Prostate gland (tissue), 2 donors: Measurements from ENCODE around the gene CAPN11.

Source experiments
- CTCF ChIP-seq, 4 experiments: fragments of 200-600 bp in 2 of 4; fragments of 450-650 bp in 2 of 4; sonication (generic) in 2 of 4; IDR thresholded peaks; 1 replicate in 3 of 4; 2 replicates in 1 of 4; pipeline ENCODE4 v1.5.1; 2016 to 2019; ENCODE audit warnings: antibody characterized with exemption in 4 of 4, mild to moderate bottlenecking in 2 of 4, moderate library complexity in 2 of 4
- POLR2A ChIP-seq: fragments of 450-650 bp; IDR thresholded peaks from one replicate; pipeline ENCODE4 v1.6.1; 2016; ENCODE audit warnings: antibody characterized with exemption, mild to moderate bottlenecking
- POLR2AphosphoS5 ChIP-seq: sonication (generic); formaldehyde crosslinking; IDR thresholded peaks from one replicate; pipeline ENCODE4 v1.6.1; 2017; ENCODE audit warnings: antibody characterized with exemption

- TF ChIP-seq POLR2AphosphoS5 (no peak), CTCF (IDR thresholded peaks at IDR 0.05) (no peak), POLR2A (no peak)
Observed at GRCh38 chr6:44194326-44194725, 35.7 kb downstream of the CAPN11 start.
